Skeletal muscle satellite cell (primary cell): ENCODE results near the gene AFF3.

Source experiments
- H3K27me3 ChIP-seq: 2 replicates; pipeline ENCODE4 v1.7.0; 2013; ENCODE audit warnings: low read length; ENCODE audit not compliant: control insufficient read depth, insufficient read depth
- H3K36me3 ChIP-seq: 2 replicates; pipeline ENCODE4 v1.7.0; 2013; ENCODE audit warnings: mild to moderate bottlenecking, control low read depth, low read length; ENCODE audit not compliant: insufficient read depth
- H3K4me1 ChIP-seq: 2 replicates; pipeline ENCODE4 v1.7.0; 2013; ENCODE audit warnings: low read length; ENCODE audit not compliant: control insufficient read depth, insufficient read depth
- H3K4me2 ChIP-seq: 2 replicates; pipeline ENCODE4 v1.7.0; 2013; ENCODE audit warnings: mild to moderate bottlenecking, low read length
- H3K4me3 ChIP-seq: 2 replicates; pipeline ENCODE4 v1.7.0; 2013; ENCODE audit warnings: low read length
- H3K9ac ChIP-seq: 2 replicates; pipeline ENCODE4 v1.7.0; 2013; ENCODE audit warnings: mild to moderate bottlenecking, low read depth, low read length, moderate library complexity
- H3K9me3 ChIP-seq: replicated peaks from 2 replicates; pipeline ENCODE4 v1.7.0; 2013; ENCODE audit warnings: mild to moderate bottlenecking, control low read depth, low read length

The AFF3 gene

DNA sequence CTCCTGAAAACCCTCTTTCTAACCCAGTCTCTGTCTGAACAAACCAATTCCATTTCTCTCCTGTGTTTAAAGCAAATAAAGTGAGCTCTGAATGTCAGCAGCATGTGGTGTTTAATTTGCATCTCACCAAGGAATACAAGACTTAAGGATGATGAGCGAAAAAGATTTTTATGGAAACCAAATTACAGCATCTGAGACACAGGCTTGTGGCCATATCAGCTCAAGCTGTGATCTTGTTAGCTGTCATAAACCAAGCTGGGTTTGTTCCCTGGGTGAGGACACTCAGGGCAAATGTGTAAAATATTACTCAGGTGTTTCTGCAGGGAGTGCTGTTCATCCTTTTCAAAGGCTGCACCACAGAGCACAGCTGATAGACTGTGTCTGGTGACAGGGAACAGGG, 523.2 kb downstream of the AFF3 start:
- H3K27me3 ChIP-seq, result no peaks in the 10 kb centered on the region
- H3K9me3 ChIP-seq, result no peaks in the 10 kb centered on the region
- no peak overlapping the region for H3K9ac ChIP-seq
- no peak overlapping the region for H3K4me3 ChIP-seq
- no peak overlapping the region for H3K4me2 ChIP-seq
- H3K36me3 ChIP-seq, result no peaks in the 10 kb centered on the region
- no peaks in the 10 kb centered on the region for H3K4me1 ChIP-seq

DNA sequence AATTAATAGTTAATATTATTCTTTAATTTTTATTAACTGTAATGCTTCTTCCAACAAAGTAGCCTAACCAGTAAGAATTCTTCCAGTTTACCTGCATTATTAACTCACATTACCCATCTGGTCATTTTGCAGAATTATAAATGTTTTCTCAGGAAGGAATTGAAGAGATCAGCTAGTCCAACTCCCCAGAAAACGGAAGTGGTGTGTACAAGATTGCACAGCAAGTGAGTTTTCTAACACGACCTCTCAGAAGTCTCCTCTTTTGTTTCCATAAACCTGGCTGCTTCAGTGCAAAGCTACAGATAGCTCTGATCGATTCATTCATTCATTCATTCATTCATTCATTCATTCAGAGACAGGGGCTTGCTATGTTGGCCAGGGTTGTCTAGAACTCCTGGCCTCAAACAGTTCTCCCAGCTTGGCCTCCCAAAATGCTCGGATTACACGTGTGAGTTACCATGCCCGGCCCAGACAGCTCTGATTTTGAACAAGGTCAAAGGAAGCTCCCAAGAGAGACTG, 523.8 kb downstream of the AFF3 start:
- H3K4me2 ChIP-seq, result no peak overlapping the region
- H3K4me1 ChIP-seq, result no peaks in the 10 kb centered on the region
- H3K9ac ChIP-seq, result no peak overlapping the region
- H3K9me3 ChIP-seq, result no peaks in the 10 kb centered on the region
- H3K27me3 ChIP-seq, result no peaks in the 10 kb centered on the region
- H3K36me3 ChIP-seq, result no peaks in the 10 kb centered on the region
- no peak overlapping the region for H3K4me3 ChIP-seq

DNA sequence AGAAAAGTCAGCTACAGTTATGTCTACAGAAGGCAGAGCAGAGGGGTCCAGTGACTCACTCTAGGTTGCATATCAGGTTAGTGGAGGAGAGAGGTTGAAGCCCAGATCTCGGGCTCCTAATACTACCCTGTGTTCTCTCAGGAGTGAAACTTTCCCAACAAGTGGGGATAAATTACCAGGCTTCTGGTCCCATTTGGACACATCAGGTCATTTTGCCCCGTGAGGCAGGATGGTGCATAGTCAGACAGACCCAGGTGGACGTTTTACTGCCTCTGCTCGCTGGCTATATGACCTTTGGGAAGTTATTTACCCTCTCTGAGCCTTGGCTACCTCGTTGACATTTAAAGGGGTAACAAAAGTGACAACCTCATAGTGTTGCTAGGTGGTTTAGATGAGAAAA, 524.6 kb downstream of the AFF3 start:
- no peak overlapping the region for H3K4me2 ChIP-seq
- no peak overlapping the region for H3K9ac ChIP-seq
- H3K9me3 ChIP-seq, result no peaks in the 10 kb centered on the region
- H3K4me3 ChIP-seq, result no peak overlapping the region
- no peaks in the 10 kb centered on the region for H3K36me3 ChIP-seq
- no peaks in the 10 kb centered on the region for H3K4me1 ChIP-seq
- no peaks in the 10 kb centered on the region for H3K27me3 ChIP-seq

- Histone ChIP-seq H3K4me2 (no peak overlapping the region), H3K4me3 (no peak overlapping the region), H3K4me1 (no peaks in the 10 kb centered on the region), H3K9me3 (no peaks in the 10 kb centered on the region), H3K9ac (no peak overlapping the region), H3K27me3 (no peaks in the 10 kb centered on the region), H3K36me3 (no peaks in the 10 kb centered on the region)
Measured at GRCh38 chr2:99615247-99615771, 527.1 kb downstream of the AFF3 start.

DNA sequence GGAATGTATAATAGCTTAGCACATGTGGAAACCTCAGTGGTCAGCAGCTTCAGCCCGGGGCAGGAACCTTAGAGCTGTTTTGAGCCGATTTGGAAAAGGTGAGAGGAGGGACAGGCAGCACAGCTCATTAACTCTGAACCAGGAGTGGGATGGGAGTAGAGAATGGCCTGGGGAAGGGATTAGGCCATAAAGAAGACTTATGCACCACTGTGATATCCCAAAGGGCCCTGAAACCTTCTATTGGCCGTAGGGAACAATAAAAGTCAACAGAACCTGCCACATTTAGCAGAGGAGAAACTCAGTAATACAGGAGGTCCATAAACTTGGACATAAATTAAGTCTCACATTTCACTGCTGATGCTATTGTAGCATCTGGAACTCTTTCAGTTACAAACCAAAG, 528.4 kb downstream of the AFF3 start:
- no peak overlapping the region for H3K4me2 ChIP-seq
- no peaks in the 10 kb centered on the region for H3K4me1 ChIP-seq
- H3K4me3 ChIP-seq, result no peak overlapping the region
- no peaks in the 10 kb centered on the region for H3K9me3 ChIP-seq
- no peak overlapping the region for H3K9ac ChIP-seq
- no peaks in the 10 kb centered on the region for H3K27me3 ChIP-seq
- no peaks in the 10 kb centered on the region for H3K36me3 ChIP-seq

GRCh38 chr2:99611786-99612185, 530.6 kb downstream of the AFF3 start:
- Histone ChIP-seq H3K9ac (no peak overlapping the region), H3K27me3 (no peaks in the 10 kb centered on the region)

DNA sequence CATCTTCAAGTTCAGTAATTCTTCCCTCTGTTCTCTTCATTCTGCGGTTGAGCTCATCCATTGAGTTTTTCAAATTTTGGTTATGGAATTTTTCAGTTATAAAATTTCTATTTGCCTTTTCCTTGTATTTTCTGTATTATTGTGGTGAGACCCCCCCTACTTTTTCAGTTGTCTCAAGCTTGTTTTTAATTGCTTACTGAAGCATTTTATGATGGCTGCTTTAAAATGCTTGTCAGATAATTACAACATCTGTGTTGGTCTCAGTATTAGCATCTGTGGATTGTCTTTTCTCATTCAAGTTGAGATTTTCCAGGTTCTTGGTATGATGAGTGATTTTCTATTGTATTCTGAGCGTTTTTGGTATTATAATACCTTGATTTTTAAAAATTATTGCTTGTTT, 531.4 kb downstream of the AFF3 start:
- H3K9me3 ChIP-seq, result no peaks in the 10 kb centered on the region
- no peak overlapping the region for H3K9ac ChIP-seq
- H3K4me3 ChIP-seq, result no peak overlapping the region
- no peak overlapping the region for H3K4me2 ChIP-seq
- H3K4me1 ChIP-seq, result no peaks in the 10 kb centered on the region
- H3K27me3 ChIP-seq, result no peaks in the 10 kb centered on the region
- no peaks in the 10 kb centered on the region for H3K36me3 ChIP-seq

More at GRCh38 chr2:99611786-99612185, 530.6 kb downstream of the AFF3 start:
- H3K36me3 ChIP-seq, result no peaks in the 10 kb centered on the region
- H3K4me1 ChIP-seq, result no peaks in the 10 kb centered on the region
- no peaks in the 10 kb centered on the region for H3K9me3 ChIP-seq
- no peak overlapping the region for H3K4me2 ChIP-seq
- no peak overlapping the region for H3K4me3 ChIP-seq

GRCh38 chr2:99609851-99610381, 532.5 kb downstream of the AFF3 start:
- no peaks in the 10 kb centered on the region for H3K27me3 ChIP-seq

DNA sequence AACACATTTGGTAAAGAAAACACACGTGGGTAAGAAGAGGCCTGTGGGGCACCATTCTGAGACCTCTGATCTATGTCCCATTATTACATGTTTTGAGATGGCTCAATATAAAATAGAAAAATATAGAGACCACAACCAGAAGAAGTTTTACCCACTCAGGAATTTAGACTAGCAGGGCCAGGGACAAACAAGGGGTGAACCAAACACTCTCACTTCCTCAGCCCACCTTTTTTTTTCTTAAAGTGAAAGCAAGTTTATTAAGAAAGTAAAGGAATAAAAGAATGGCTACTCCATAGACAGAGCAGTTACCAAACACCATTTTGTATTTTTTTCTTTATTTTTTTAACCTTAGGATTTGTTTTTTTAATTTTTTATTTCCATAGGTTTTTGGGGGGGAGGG, 533.5 kb downstream of the AFF3 start:
- Histone ChIP-seq H3K4me2 (no peak overlapping the region), H3K36me3 (no peaks in the 10 kb centered on the region), H3K27me3 (no peaks in the 10 kb centered on the region), H3K9ac (no peak overlapping the region), H3K9me3 (no peaks in the 10 kb centered on the region), H3K4me3 (no peak overlapping the region), H3K4me1 (no peaks in the 10 kb centered on the region)

More at GRCh38 chr2:99609851-99610381, 532.5 kb downstream of the AFF3 start:
- no peaks in the 10 kb centered on the region for H3K4me1 ChIP-seq
- H3K4me3 ChIP-seq, result no peak overlapping the region
- no peaks in the 10 kb centered on the region for H3K9me3 ChIP-seq
- H3K4me2 ChIP-seq, result no peak overlapping the region
- H3K9ac ChIP-seq, result no peak overlapping the region
- H3K36me3 ChIP-seq, result no peaks in the 10 kb centered on the region

DNA sequence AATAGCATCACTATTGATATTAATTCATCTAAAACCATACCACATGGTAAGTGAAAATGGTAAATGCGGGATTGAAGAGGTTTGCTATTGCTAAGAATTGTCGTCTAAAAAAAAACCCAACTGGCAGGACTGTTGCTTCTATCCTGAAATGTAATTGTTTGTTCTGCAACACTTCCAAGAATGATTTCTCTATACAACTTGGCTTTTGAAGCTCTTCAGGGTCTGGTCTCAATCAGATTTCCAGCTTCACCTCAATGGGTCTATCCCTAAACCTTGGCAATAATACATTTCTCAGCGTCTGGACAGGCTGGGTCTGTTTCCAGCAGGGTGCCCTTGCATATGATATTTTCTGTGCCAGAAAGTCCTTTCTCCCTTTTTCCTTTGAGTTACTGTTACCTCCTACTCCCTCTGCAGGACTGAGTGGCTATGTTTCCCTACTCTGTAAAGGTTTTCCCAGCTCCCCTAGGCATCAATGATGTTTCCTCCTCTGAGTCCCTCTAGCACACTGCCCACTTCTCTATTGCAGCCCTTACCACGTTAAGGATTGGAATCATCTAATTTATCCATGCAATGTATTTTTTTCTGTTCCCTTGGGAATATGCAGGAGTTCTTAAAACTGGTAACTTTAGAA, 534.4 kb downstream of the AFF3 start:
- Histone ChIP-seq H3K4me2 (no peak overlapping the region), H3K9ac (no peak overlapping the region), H3K9me3 (no peaks in the 10 kb centered on the region), H3K27me3 (no peaks in the 10 kb centered on the region), H3K36me3 (no peaks in the 10 kb centered on the region), H3K4me3 (no peak overlapping the region), H3K4me1 (peaks cover 1% of the 10 kb centered on the region)

DNA sequence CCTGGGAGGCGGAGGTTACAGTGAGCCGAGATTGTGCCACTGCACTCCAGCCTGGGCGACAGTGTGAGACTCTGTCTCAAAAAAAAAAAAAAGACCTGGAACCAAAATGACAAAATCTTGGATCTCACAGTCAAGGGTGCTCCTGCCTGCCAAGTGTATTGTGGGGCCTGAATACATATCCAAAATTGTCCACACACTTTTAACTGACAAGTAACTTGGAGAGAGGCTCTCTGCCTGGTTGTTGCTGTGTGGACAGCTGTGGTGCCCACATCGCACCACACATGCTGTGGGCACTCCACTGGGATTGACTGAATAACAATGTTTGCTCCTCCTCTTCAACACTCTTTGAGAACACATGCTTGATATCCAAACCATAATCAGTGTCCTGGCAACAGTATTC, 534.9 kb downstream of the AFF3 start:
- H3K4me1 ChIP-seq, result peaks cover 7% of the 10 kb centered on the region
- H3K9ac ChIP-seq, result no peak overlapping the region
- no peaks in the 10 kb centered on the region for H3K36me3 ChIP-seq
- H3K9me3 ChIP-seq, result no peaks in the 10 kb centered on the region
- no peaks in the 10 kb centered on the region for H3K27me3 ChIP-seq
- no peak overlapping the region for H3K4me3 ChIP-seq
- H3K4me2 ChIP-seq, result no peak overlapping the region

GRCh38 chr2:99605036-99605435, 537.4 kb downstream of the AFF3 start:
- Histone ChIP-seq H3K9ac (no peak overlapping the region), H3K9me3 (no peaks in the 10 kb centered on the region), H3K27me3 (peaks cover 9% of the 10 kb centered on the region), H3K4me2 (no peak overlapping the region), H3K4me3 (no peak overlapping the region), H3K4me1 (peaks cover 20% of the 10 kb centered on the region), H3K36me3 (no peaks in the 10 kb centered on the region)
